HG03432 (cell line): ENCODE measurements around the gene PLA2G3.
"Not testable (repeated sequence)": the region's sequence is repeated elsewhere in the genome, so short reads cannot be mapped to it uniquely, and the experiment has no call there.

ENCODE experiments used
- ATAC-seq: cut with Tn5 transposase; IDR thresholded peaks from one replicate; pipeline ENCODE4 v1.9.1; 2021; ENCODE audit warnings: mild to moderate bottlenecking, moderate library complexity; ENCODE audit not compliant: unreplicated experiment

Gene PLA2G3

GRCh38 chr22:31124811-31125465, 15.4 kb downstream of the PLA2G3 start:
- ATAC-seq = no peak

- no peak for ATAC-seq
These were observed 16.0 kb downstream of the PLA2G3 start for GRCh38 chr22:31124290-31124689.

GRCh38 chr22:31123292-31123602, 17.1 kb downstream of the PLA2G3 start:
- no peak for ATAC-seq

GRCh38 chr22:31122532-31123291, 17.6 kb downstream of the PLA2G3 start, which contains the start of gene INPP5J:
INPP5J (plus strand) TSS chr22:31122966; CDS start chr22:31123015, 49 bp downstream.
- ATAC-seq = no peak

- no peak for ATAC-seq
These were observed 18.1 kb downstream of the PLA2G3 start for GRCh38 chr22:31122196-31122531.

- no peak for ATAC-seq
These were observed 18.9 kb downstream of the PLA2G3 start for GRCh38 chr22:31121403-31121802.

GRCh38 chr22:31120642-31121041, 19.7 kb downstream of the PLA2G3 start:
- no peak for ATAC-seq

GRCh38 chr22:31120230-31120629, 20.1 kb downstream of the PLA2G3 start:
- ATAC-seq = no peak

GRCh38 chr22:31119026-31119717, 21.1 kb downstream of the PLA2G3 start:
- no peak for ATAC-seq

- no peak for ATAC-seq
These were observed 22.1 kb downstream of the PLA2G3 start for GRCh38 chr22:31118046-31118820.

GRCh38 chr22:31112547-31113091, 27.7 kb downstream of the PLA2G3 start:
- ATAC-seq = not testable (repeated sequence)

GRCh38 chr22:31107894-31108218, 32.5 kb downstream of the PLA2G3 start:
- ATAC-seq = peak; percentile 17

- peak; percentile 87 for ATAC-seq
These were observed 33.0 kb downstream of the PLA2G3 start, which contains the start of gene SELENOM for GRCh38 chr22:31107178-31107893. SELENOM (minus strand) TSS chr22:31107568; CDS start chr22:31107505, 63 bp downstream.

GRCh38 chr22:31106731-31107177, 33.6 kb downstream of the PLA2G3 start:
- no peak for ATAC-seq

- no peak for ATAC-seq
These were observed 34.2 kb downstream of the PLA2G3 start for GRCh38 chr22:31106001-31106571.

- ATAC-seq = no peak
These were observed 34.9 kb downstream of the PLA2G3 start for GRCh38 chr22:31105282-31105929.

GRCh38 chr22:31104869-31105268, 35.4 kb downstream of the PLA2G3 start:
- no peak for ATAC-seq

GRCh38 chr22:31103899-31104694, 36.2 kb downstream of the PLA2G3 start:
- ATAC-seq = no peak

GRCh38 chr22:31103111-31103510, 37.2 kb downstream of the PLA2G3 start:
- ATAC-seq = no peak
